DND-41 (cell line): Measurements from ENCODE around the gene EDAR.

Experiments
- EZH2 ChIP-seq: IDR thresholded peaks from 3 replicates; pipeline ENCODE4 v1.6.1; 2012; ENCODE audit warnings: borderline replicate concordance, low read depth, mild to moderate bottlenecking, moderate library complexity, low read length, inconsistent platforms; ENCODE audit not compliant: severe bottlenecking
- TF ChIP-seq, protein P1 (sequence below): IDR thresholded peaks from 2 replicates; pipeline ENCODE4 v1.5.1; 2012; ENCODE audit warnings: borderline replicate concordance, low read length, moderate library complexity, mild to moderate bottlenecking; ENCODE audit not compliant: poor library complexity, severe bottlenecking; ENCODE audit errors: extremely low read depth

GRCh38 chr2:108940156-108940555 is 48.9 kb downstream of the EDAR start:
- TF ChIP-seq, protein P1, sequence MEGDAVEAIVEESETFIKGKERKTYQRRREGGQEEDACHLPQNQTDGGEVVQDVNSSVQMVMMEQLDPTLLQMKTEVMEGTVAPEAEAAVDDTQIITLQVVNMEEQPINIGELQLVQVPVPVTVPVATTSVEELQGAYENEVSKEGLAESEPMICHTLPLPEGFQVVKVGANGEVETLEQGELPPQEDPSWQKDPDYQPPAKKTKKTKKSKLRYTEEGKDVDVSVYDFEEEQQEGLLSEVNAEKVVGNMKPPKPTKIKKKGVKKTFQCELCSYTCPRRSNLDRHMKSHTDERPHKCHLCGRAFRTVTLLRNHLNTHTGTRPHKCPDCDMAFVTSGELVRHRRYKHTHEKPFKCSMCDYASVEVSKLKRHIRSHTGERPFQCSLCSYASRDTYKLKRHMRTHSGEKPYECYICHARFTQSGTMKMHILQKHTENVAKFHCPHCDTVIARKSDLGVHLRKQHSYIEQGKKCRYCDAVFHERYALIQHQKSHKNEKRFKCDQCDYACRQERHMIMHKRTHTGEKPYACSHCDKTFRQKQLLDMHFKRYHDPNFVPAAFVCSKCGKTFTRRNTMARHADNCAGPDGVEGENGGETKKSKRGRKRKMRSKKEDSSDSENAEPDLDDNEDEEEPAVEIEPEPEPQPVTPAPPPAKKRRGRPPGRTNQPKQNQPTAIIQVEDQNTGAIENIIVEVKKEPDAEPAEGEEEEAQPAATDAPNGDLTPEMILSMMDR: no peak
- no peak for TF ChIP-seq EZH2
